Gastrocnemius medialis (tissue), 4 donors: ENCODE data around the gene PHACTR3. TPM values are rescaled to one million over a fixed set of nuclear protein-coding genes. Genes with fewer than 3 reads are reported as not detected.

ENCODE experiments used
- ATAC-seq, 2 donors: fragments of 150-250 bp; one replicate each; pipeline ENCODE4 v1.9.1; 2016
- DNase-seq, 2 donors: peaks; one replicate each; pipeline ENCODE4 v3.0.0-alpha.2; 2019
- H3K27ac ChIP-seq, 4 donors: fragments of 200-600 bp; sonication (generic); 1 replicate in 1 of 4; 2 replicates in 3 of 4; pipeline ENCODE4 v1.5.1; 2016 to 2018; ENCODE audit warnings: mild to moderate bottlenecking in 2 of 4, moderate library complexity in 1 of 4
- H3K27me3 ChIP-seq, 3 donors: fragments of 200-600 bp; sonication (generic) in 2 of 3; 1 replicate in 1 of 3; 2 replicates in 2 of 3; pipeline versions ENCODE4 v1.5.1 to v1.6.0; 2016 to 2019; ENCODE audit warnings: mild to moderate bottlenecking in 1 of 3, moderate library complexity in 1 of 3
- H3K36me3 ChIP-seq, 2 donors: fragments of 200-600 bp; sonication (generic) in 1 of 2; one replicate each; pipeline ENCODE4 v1.5.1; 2017 to 2018
- H3K4me1 ChIP-seq, 2 donors: fragments of 200-600 bp; sonication (generic) in 1 of 2; one replicate each; pipeline ENCODE4 v1.5.1; 2016 to 2017; ENCODE audit warnings: mild to moderate bottlenecking in 2 of 2
- H3K4me3 ChIP-seq, 4 donors: fragments of 200-600 bp; sonication (generic) in 3 of 4; 1 replicate in 1 of 4; 2 replicates in 3 of 4; pipeline ENCODE4 v1.5.1; 2016 to 2019; ENCODE audit warnings: mild to moderate bottlenecking in 2 of 4
- H3K9me3 ChIP-seq, 3 donors: fragments of 200-600 bp; sonication (generic) in 2 of 3; 1 replicate in 1 of 3; 2 replicates in 2 of 3; pipeline ENCODE4 v1.5.1; 2016 to 2019
- POLR2A ChIP-seq, 2 donors: fragments of 450-650 bp; IDR thresholded peaks; one replicate each; pipeline ENCODE4 v1.6.1; 2017; ENCODE audit warnings: antibody characterized with exemption in 2 of 2, mild to moderate bottlenecking in 2 of 2, moderate library complexity in 2 of 2
- in situ Hi-C, 4 donors: fragments of 200-750 bp; cut with MboI; loops; one replicate each; pipeline versions ENCODE4 v1.15.0 to v1.8.0; 2017; ENCODE audit warnings: low sequenced_read_pairs in 4 of 4
- intact Hi-C: fragments of 100-400 bp; cut with DNase I; formaldehyde crosslinking; loops from one replicate; pipeline ENCODE4 v1.15.1; 2023; ENCODE audit warnings: low total_unique reads
- total RNA-seq, 4 donors: library from RNA; depleted of rRNA; stranded (reverse); fragments of >200 nt; gene quantifications; one replicate each; pipeline versions ENCODE4 v1.1.0 to v1.2.3, GENCODE V29; 2016
- TF ChIP-seq, protein P1 (sequence below), 5 experiments: fragments of 450-650 bp in 3 of 5; fragments of 200-600 bp in 2 of 5; sonication (generic) in 2 of 5; IDR thresholded peaks in 4 of 5; conservative IDR thresholded peaks in 1 of 5; 1 replicate in 4 of 5; 2 replicates in 1 of 5; pipeline ENCODE4 v1.5.1; 2016 to 2019; ENCODE audit warnings: antibody characterized with exemption in 5 of 5, mild to moderate bottlenecking in 3 of 5, moderate library complexity in 3 of 5

The PHACTR3 gene
- total RNA-seq, 4 donors from 2014 or later = 0.24 to 1.1 (median 0.59) TPM; not detected in 1

DNA sequence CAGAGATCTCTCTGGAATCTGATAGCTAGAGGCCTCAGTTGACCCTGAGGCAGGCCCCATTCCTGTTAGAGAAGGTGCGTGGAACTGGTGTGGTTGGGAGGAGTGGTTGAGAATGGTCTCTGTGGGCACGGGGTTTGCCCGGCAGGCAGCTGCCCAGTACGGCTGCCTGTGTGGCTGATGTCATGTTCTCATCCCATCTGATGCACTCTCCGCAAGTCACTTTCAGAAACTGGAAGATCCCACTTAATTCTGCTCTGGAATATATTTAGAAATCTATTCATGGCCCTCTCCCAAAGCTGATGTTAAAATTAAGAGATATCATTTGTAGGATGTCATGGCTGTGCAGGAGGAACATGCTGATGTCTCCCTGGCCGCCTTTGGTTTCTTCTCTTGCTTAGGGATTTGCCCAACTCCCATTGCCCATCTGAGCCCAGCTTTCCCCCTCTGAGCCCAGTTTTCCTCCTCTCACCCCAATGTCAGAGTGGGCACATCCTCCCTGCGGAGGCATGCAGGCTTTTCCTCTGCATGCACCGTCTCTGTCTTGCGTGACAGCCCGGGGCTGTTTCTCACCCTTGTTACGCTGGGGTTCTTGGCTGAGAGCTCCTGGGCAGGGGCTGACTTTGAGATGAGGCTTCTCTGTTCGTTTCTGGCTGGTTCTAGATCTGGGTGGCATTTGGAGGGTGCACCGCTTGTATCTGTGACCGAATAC lies 21.0 kb downstream of the PHACTR3 start:
- H3K36me3 ChIP-seq = no peaks in the 10 kb centered on the region
- no peaks in the 10 kb centered on the region for H3K9me3 ChIP-seq
- no peak for ATAC-seq
- H3K4me1 ChIP-seq = no peaks in the 10 kb centered on the region
- in situ Hi-C loops = no loop called here
- no peak overlapping the region for H3K4me3 ChIP-seq
- no peak for DNase-seq
- H3K27ac ChIP-seq = no peak overlapping the region
- intact Hi-C loops = no loop called here
- TF ChIP-seq, protein P1, sequence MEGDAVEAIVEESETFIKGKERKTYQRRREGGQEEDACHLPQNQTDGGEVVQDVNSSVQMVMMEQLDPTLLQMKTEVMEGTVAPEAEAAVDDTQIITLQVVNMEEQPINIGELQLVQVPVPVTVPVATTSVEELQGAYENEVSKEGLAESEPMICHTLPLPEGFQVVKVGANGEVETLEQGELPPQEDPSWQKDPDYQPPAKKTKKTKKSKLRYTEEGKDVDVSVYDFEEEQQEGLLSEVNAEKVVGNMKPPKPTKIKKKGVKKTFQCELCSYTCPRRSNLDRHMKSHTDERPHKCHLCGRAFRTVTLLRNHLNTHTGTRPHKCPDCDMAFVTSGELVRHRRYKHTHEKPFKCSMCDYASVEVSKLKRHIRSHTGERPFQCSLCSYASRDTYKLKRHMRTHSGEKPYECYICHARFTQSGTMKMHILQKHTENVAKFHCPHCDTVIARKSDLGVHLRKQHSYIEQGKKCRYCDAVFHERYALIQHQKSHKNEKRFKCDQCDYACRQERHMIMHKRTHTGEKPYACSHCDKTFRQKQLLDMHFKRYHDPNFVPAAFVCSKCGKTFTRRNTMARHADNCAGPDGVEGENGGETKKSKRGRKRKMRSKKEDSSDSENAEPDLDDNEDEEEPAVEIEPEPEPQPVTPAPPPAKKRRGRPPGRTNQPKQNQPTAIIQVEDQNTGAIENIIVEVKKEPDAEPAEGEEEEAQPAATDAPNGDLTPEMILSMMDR (IDR thresholded peaks at IDR 0.05 in 4 of 5, conservative IDR thresholded peaks at IDR 0.05 in 1 of 5) = no peak
- TF ChIP-seq POLR2A (IDR thresholded peaks at IDR 0.05) = no peak
- peaks cover 0 to 3% (median 0%) of the 10 kb centered on the region in 3 donors for H3K27me3 ChIP-seq

DNA sequence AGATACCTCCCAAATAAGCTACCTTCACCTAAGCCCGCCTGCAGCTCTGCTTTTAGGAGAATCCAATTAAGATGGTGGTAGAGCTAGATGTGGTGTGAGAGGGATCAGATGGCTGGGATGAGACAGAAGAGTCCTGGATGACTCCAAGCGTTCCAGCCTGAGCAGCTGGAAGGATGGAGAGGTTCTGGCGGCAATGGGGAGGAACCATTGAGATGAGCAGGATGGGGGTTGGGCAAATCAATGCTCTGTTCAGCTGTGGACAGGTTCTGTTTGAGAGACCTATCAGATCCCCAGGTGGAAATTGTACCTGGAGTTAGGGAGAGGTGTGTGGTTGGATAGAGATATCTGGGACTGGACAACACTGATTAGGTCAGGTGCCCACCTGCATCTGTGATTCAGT lies 23.0 kb downstream of the PHACTR3 start:
- no peak for DNase-seq
- in situ Hi-C loops = no loop called here

DNA sequence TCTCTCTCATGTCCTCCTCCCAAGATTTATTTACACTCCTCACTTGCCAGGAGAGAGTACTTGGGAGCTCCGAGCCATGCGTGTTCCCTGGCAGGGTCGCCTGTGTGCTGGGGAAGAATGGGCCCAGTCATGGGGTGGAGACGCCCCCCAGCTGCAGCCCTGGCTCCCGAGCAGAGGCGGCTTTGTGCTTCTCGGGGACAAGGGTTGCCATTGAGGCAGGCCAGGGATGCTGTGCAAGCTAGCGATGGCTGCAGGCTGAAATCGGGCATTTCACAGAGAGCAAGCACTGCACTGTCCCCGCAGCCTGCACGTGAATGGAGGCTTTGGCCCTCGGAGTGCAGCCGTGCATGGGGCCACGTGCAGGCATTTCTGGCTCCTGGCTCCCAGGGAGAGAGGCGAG lies 23.8 kb downstream of the PHACTR3 start:
- no peak for DNase-seq
- H3K9me3 ChIP-seq = no peaks in the 10 kb centered on the region
- no peaks in the 10 kb centered on the region for H3K4me1 ChIP-seq
- peaks cover 0 to 3% (median 0%) of the 10 kb centered on the region in 3 donors for H3K27me3 ChIP-seq
- no peak for ATAC-seq
- no peaks in the 10 kb centered on the region for H3K36me3 ChIP-seq
- H3K4me3 ChIP-seq = no peak overlapping the region
- intact Hi-C loops = no loop called here
- TF ChIP-seq POLR2A (IDR thresholded peaks at IDR 0.05) = no peak
- TF ChIP-seq, protein P1 (IDR thresholded peaks at IDR 0.05 in 4 of 5, conservative IDR thresholded peaks at IDR 0.05 in 1 of 5) = no peak
- in situ Hi-C loops = no loop called here
- no peak overlapping the region for H3K27ac ChIP-seq

More for the DNA sequence above, 23.0 kb downstream of the PHACTR3 start:
- TF ChIP-seq, protein P1 (IDR thresholded peaks at IDR 0.05 in 4 of 5, conservative IDR thresholded peaks at IDR 0.05 in 1 of 5) = no peak
- no peak for TF ChIP-seq POLR2A (IDR thresholded peaks at IDR 0.05)
- Histone ChIP-seq H3K9me3 (no peaks in the 10 kb centered on the region), H3K4me3 (no peak overlapping the region), H3K27ac (no peak overlapping the region), H3K27me3 (peaks cover 0 to 3% (median 0%) of the 10 kb centered on the region in 3 donors), H3K36me3 (no peaks in the 10 kb centered on the region), H3K4me1 (no peaks in the 10 kb centered on the region)
- intact Hi-C loops = no loop called here
- no peak for ATAC-seq

DNA sequence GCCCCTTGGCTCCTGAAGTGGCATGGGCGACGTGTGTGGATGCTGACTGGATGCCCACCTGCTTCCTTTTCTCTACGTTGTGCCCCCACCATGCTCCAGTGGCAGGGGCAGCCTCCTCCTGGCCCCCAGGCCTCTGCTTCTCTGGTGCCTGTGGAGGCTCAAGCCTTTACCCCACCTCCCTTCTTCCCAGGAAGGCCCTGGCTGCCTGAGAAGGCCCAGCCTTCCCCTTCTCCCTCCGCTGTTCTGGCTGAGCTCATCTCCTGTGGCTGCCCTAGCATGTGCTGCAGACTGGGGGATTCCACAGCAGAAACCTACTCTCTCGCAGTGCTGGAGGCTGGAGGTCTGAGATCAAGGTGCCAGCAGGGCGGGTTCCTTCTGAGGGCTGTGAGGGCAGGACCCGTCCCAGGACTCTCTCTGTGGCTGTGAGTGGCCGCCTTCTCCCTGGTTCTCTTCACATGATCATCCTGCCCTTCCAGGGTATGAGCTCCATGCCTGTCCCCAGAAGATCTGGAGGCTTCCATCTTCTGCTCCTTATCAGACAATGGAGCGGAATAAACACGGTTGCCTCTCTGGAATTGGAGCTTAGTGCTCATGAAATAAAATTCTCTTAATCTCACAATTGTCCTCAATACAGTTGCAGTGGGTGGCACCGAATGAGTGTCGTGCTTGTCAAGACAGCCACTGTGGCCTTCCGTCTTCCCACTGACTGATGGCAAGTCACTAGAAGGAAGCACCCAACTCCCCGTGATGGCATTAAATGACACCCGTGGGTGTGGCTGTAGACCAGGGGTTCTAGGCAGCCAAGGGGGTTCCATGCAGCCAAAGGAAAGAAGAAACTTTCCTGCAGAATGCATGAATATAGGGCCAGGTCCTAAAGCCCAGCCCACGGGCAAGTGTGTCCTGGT lies 25.1 kb downstream of the PHACTR3 start:
- no peak for DNase-seq
- intact Hi-C loops (no loop called here), in situ Hi-C loops (no loop called here)
- no peak for TF ChIP-seq POLR2A (IDR thresholded peaks at IDR 0.05)
- TF ChIP-seq, protein P1 (IDR thresholded peaks at IDR 0.05 in 4 of 5, conservative IDR thresholded peaks at IDR 0.05 in 1 of 5) = no peak
- Histone ChIP-seq H3K27me3 (peaks cover 0 to 3% (median 0%) of the 10 kb centered on the region in 3 donors), H3K9me3 (no peaks in the 10 kb centered on the region), H3K4me1 (no peaks in the 10 kb centered on the region), H3K4me3 (no peak overlapping the region), H3K27ac (no peak overlapping the region), H3K36me3 (no peaks in the 10 kb centered on the region)
- ATAC-seq = no peak
